ENCODE results near the gene MYCBP2. TPM values are rescaled to one million over a fixed set of nuclear protein-coding genes. Genes with fewer than 3 reads are reported as not detected.
"Not testable (repeated sequence)": the region's sequence is repeated elsewhere in the genome, so short reads cannot be mapped to it uniquely, and the experiment has no call there.

Gene MYCBP2
- total RNA-seq, 1 donor from 2014 or later, result 90.3 TPM

DNA sequence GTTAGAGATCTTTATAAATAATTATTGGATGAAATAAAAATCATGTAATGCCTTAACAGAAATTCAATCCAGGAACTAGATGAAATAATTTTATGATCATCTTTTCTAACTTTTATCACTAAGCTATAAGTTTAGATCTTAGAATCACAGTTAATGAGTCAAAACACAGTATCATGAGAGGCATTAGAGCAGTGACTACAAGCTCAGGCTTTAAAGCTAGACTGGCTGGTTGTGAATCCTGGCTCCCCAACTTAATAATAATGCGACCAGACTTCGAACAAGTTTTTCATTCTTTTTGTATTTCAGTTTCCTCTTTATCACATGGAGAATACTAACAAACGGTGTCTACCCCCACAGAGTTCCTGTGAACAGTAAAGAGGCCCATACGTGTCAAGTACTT lies 108.6 kb downstream of the MYCBP2 start:
- DNase-seq (ENCODE audit: low spot score), result no peak

DNA sequence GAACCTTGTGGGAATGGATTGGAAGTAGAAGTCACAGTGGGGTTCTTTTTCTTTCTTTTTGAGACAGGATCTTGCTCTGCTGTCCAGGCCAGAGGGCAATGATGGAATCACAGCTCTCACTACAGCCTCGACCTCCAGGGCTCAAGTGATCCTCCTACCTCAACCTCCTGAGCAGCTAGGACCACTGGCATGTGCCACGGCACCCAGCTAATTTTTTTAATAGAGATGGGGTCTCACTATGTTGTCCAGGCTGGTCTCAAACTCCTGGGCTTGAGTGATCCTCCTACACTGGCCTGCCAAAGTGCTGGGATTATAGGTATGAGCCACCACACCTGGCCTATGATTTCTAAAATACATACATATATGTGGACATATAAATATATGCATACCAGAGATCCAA lies 111.4 kb downstream of the MYCBP2 start:
- no peak for DNase-seq (ENCODE audit: low spot score)

GRCh38 chr13:77213644-77214043 lies 113.2 kb downstream of the MYCBP2 start:
- DNase-seq (ENCODE audit: low spot score), result no peak

- DNase-seq (ENCODE audit: low spot score), result no peak
These were observed 119.0 kb downstream of the MYCBP2 start for GRCh38 chr13:77207943-77208342.

- DNase-seq (ENCODE audit: low spot score), result not testable (repeated sequence)
These were observed 127.9 kb downstream of the MYCBP2 start for GRCh38 chr13:77198995-77199394.

DNA sequence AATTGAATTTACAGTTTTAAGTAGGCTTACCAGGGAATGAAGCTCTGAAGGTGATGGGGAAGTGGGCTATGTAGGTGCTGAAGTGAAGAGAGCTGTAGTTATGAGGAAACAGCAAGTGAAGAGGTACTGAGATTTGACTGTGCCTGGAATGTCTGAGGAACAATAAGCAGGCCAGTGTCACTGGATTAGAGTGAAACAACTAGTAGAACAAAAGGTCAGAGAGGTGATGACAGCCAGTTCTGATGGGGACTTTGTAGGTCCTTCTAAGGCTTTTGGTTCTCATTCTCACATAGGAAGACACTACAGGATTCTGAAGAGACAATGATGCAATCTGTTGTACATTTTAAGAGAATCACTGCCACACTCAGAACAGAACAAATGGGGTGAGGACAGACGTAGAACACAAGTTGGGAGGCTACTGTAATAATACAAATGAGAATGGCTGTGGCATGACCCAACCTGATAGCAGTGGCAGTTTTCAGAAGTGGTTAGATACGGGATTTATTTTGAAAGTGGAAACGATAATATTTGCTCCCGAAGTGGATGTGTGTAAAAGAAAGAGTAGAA lies 130.8 kb downstream of the MYCBP2 start:
- DNase-seq (ENCODE audit: low spot score), result no peak

GRCh38 chr13:77190349-77190958 lies 136.4 kb downstream of the MYCBP2 start:
- no peak for DNase-seq (ENCODE audit: low spot score)

DNA sequence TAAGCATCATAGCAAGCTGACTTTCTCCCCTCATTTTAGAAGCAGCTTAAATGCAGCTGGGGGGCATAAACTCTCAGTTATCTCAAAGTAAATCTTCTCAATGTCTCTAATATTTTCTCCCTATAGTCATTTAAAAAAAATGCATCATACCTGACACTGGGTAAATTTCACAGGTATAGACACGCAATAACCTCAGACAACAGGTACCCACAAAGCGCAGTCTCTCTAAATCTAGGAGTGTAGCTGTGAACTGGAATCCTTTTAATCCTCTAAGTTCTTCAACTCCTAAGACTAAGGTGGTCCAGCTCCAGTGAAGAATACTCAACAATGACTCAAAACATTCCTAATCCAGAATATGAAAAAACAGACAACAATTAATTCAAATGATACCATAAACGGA lies 141.2 kb downstream of the MYCBP2 start:
- DNase-seq (ENCODE audit: low spot score), result no peak

DNA sequence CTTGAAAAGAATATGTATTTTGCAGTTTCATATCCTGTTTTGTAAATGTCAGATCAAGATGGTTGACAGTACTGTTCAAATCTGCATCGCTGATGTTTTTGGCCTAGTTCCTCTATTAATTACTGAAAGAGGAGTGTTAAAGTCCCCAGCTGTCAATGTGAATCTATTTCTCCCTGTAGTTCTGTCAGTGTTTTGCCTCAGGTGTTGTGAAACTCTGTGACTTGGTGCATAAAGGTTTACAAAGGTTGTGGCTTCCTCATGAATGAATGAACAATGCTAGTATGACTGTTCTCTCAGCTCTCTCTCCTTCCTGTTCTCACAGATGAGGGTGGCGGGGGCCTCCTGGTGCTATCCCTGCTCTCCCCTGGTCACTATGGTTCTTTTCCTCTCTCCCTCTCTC lies 142.4 kb downstream of the MYCBP2 start:
- DNase-seq (ENCODE audit: low spot score), result no peak

DNA sequence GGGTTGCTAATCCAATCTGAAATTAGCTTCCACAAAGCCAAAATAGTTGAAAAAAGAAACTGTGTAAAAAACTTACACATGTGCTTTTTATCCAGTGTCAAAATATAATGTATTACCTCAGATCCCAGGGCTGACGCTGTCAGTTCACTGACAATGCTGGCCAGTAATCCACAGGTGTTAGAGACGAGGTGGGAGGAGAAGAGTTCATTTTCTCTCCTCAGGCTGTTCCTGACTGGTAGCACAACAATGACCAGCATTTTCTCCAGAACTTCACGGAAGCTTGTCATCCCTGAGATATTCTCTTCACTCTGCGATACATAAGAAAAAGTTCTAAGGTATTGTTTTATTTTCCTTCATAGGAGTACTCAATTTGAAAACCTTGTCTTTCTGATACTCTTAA lies 146.9 kb downstream of the MYCBP2 start:
- DNase-seq (ENCODE audit: low spot score), result no peak

GRCh38 chr13:77177646-77178045 lies 149.2 kb downstream of the MYCBP2 start:
- no peak for DNase-seq (ENCODE audit: low spot score)

DNA sequence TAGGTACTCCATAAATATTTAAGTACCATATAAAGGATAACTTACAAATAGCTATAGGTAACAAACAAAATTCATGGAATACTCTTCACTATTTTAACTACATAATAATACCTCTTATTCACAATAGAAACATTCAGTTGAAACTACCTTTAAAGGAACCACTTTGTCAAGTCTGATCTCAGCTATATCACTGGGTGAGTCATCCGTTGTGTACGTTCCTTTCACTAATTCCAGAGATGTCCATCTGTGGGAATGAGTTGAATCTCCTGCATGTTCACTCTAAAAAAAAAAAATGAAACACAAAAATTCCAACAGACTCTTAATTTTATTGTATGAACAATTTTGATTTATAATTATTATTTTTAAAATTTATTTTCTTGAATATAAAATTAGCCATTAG lies 150.5 kb downstream of the MYCBP2 start:
- no peak for DNase-seq (ENCODE audit: low spot score)

DNA sequence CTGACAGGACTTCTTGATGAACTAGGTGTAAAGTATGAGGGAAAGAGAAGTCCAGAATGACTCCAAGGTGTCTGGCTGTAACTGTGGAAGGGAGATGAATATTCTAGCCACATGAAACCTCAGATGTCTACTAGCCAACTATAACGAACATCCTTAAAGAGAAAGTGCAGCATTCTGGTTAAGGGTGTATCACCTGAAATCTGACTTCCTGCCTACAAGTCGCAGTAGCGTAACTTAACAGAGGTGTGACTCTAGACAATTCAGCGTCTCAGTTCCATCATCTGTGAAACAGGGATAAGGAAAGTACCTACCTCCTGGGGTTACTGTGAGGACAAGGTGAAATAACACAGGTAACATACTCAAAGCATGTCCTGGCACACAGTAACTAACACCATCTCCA lies 154.2 kb downstream of the MYCBP2 start:
- no peak for DNase-seq (ENCODE audit: low spot score)

GRCh38 chr13:77171451-77171850 lies 155.4 kb downstream of the MYCBP2 start:
- DNase-seq (ENCODE audit: low spot score), result no peak

DNA sequence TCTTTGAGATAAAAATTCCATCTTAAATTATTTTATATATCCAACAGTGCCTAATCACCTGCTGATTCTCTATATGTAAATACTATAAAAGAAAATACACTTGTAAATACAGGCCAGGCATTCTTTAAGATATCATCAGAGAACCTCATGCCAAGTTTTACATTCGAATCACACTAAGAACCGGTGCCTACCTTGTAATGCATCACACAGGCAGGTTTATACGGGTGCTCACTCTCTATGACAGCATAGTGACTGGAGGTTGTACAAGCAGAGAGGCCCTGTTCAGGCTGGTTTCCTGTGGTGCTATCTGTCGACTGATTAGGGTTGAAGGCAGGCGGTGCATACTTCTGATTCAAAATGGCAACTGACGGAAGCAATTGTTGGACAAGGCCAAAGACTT lies 158.7 kb downstream of the MYCBP2 start:
- DNase-seq (ENCODE audit: low spot score), result no peak

DNA sequence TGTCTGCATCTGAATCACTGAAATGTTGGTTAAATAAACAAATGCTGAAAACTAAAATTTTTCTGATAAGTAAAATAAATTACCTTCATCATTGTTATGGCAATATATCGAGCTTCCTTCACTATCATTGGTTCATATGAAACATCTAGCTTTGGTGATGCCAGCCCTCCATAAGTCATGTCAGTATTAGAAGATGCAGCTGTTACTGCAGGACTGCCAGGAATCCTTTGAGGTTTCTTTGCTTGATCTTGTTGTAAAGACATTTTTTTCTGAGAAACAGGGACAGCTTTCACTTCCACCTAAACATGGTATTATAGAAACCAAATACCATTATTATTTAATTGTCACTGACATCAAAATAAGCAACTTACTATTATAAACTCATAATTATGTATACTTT lies 176.2 kb downstream of the MYCBP2 start:
- DNase-seq (ENCODE audit: low spot score), result no peak

- DNase-seq (ENCODE audit: low spot score), result no peak
These were observed 183.5 kb downstream of the MYCBP2 start for GRCh38 chr13:77143431-77143830.

DNA sequence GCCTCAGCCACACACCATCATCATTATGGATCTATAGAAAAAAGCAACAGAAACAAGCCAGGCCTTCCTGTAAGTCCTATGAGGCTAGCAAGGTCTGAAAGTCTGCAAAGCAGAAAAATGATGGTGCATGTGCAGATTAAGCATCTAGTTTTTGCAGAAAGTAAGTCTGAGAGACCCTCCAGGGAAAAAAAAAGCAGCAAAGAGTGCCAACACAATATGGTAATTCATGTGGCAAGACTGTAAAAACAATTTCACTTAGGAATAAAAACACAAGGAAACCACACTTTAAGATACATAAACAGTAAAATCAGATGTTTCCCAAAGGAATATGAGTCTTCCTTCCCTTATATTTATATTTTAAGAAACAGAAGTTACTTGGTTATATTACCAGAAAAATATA lies 187.6 kb downstream of the MYCBP2 start:
- no peak for DNase-seq (ENCODE audit: low spot score)

- DNase-seq (ENCODE audit: low spot score), result no peak
These were observed 188.1 kb downstream of the MYCBP2 start for GRCh38 chr13:77138813-77139212.

DNA sequence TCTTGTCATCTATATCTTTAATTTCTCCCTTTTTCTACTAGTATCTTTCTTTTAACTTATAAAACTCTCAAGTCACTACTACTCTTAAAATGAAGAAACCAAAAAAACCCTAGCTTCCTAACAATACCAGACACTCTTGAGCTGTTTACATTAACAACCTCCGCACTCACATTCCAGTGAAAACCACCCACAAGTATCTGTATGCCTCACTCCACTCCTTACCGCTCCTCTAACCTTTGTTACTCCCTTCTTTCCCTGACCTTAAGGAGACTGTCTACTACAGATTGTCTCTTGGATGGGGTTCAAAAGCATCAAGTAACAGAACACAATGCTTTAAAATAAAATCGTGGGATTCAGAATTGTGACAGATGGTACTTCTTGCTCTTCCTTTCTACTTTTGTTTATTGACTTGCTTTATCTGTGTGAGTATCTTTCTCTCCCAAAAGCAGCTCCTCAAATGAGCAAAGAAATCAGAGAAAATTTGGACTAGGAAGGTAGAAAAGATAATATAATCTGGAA lies 189.9 kb downstream of the MYCBP2 start:
- DNase-seq (ENCODE audit: low spot score), result no peak

DNA sequence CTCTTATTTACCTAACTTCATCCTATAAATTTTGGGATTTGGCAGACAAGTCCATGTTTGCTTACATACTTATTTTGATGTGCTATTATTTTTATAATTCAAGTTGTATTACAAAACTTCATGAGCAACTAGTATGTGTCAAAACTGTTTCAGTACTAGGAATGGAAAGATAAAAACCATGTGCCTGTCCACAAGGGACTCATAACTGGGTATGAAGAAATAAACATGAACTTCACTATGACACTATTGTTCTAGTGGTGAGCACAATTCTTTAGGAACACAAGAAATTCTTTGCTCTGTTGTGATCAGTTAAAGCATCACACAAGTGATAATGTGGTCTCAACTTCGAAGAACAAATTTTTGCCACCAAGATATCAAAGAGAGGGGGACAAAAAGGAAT lies 202.5 kb downstream of the MYCBP2 start:
- no peak for DNase-seq (ENCODE audit: low spot score)

DNA sequence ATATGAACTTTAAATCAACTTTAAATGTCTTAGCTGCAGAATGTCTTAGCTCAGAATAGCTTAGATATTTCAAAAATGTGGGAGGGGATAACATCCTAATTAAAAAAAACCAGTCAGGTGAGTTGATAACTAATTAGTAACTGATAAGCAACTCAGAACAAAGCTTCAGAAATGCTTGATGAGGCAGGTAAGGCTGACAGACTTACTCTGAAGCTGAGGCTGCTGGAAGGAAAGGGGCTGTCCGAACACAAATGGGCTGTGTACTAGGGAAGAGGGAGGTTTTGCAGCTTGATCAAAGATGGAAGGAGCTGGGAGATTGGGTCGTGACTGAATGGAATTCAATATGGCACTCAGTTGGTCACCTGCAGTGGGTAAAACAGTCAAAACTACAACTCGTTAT lies 208.8 kb downstream of the MYCBP2 start:
- no peak for DNase-seq (ENCODE audit: low spot score)

GRCh38 chr13:77114271-77114670 lies 212.6 kb downstream of the MYCBP2 start:
- DNase-seq (ENCODE audit: low spot score), result no peak

DNA sequence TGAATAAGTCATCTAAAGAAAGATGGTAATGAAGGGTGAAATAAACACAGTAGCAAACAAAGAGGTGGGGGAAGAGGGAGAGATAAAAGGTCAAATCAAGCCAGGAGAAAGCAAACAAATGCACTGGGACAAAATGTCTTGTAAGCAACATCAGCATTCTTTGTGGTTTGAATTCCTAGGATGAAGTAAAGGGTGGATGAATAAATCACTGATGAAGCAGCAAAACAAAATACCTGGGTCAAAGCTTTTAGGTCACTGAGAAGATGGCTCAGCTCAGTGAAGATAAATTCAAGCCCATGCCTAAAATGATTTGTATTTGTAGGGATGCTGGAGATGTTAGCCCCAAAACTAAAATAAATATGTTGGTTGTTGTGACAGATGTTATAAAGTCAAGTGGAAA lies 213.4 kb downstream of the MYCBP2 start:
- DNase-seq (ENCODE audit: low spot score), result no peak
